ENCODE results near the gene CSE1L.

The CSE1L gene

DNA sequence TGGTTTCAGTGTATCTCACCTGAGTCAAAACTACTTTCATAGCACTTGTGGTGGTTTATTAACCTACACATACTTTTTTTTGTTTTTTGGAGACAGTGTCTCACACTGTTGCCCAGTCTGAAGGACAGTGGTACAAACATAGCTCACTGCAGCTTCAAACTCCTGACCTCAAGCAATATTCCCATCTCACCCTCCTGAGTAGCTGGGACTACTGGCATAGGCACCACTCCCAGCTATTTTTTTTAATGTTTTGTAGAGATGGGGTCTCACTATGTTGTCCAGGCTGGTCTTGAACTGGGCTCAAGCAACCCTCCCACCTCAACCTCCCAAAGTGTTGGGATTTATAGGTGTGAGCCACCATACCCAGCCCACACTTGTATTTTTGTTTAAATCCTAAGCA lies 92.3 kb downstream of the CSE1L start:
- no peak for DNase-seq (ENCODE audit: extremely low spot score)
- CTCF ChIA-PET: no interaction called here
- TF ChIP-seq, protein P1, sequence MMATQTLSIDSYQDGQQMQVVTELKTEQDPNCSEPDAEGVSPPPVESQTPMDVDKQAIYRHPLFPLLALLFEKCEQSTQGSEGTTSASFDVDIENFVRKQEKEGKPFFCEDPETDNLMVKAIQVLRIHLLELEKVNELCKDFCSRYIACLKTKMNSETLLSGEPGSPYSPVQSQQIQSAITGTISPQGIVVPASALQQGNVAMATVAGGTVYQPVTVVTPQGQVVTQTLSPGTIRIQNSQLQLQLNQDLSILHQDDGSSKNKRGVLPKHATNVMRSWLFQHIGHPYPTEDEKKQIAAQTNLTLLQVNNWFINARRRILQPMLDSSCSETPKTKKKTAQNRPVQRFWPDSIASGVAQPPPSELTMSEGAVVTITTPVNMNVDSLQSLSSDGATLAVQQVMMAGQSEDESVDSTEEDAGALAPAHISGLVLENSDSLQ (IDR thresholded peaks at IDR 0.05): no peak
- no peak for TF ChIP-seq FOXM1 (IDR thresholded peaks at IDR 0.05; ENCODE audit: borderline replicate concordance)
- TF ChIP-seq FOXK2 (IDR thresholded peaks at IDR 0.05): no peak
- TF ChIP-seq ARNT (IDR thresholded peaks at IDR 0.05): no peak
- TF ChIP-seq LEF1 (IDR thresholded peaks at IDR 0.05; ENCODE audit: borderline replicate concordance): no peak
- no peak for TF ChIP-seq SP1 (IDR thresholded peaks at IDR 0.05)
- no peak for TF ChIP-seq TARDBP (IDR thresholded peaks at IDR 0.05)
- no peak for TF ChIP-seq ELF4 (IDR thresholded peaks at IDR 0.05)
- POLR2A ChIA-PET: interaction anchor here (0.5 kb wide), 1 partner anchor 41 kb away, joined by 3 read pairs; no protein-coding TSS in a partner anchor

DNA sequence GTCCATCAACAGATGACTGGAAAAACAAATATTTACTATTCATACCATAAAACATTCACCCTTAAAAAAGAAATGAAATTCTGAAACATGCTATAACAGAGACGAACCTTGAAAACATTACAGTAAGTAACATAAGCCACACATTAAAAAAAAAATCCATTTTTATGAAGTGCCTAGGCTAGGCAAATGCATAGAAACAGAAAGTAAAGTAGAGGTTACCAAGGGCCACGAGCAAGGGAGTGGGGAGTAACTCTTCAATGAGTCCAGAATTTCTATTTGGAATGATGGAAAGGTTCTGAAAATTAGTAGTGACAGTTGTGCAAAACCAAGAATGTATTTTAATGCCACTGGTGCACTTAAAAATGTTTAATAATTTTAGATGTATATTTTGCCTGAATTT lies 94.3 kb downstream of the CSE1L start:
- TF ChIP-seq LEF1 (IDR thresholded peaks at IDR 0.05; ENCODE audit: borderline replicate concordance) (no peak), SP1 (IDR thresholded peaks at IDR 0.05) (no peak), FOXK2 (IDR thresholded peaks at IDR 0.05) (no peak), ARNT (IDR thresholded peaks at IDR 0.05) (no peak), HDGF (IDR thresholded peaks at IDR 0.05; ENCODE audit: borderline replicate concordance) (no peak), L3MBTL2 (conservative IDR thresholded peaks at IDR 0.05) (no peak)
- no peak for DNase-seq (ENCODE audit: extremely low spot score)
- CTCF ChIA-PET: no interaction called here
- POLR2A ChIA-PET: no interaction called here

DNA sequence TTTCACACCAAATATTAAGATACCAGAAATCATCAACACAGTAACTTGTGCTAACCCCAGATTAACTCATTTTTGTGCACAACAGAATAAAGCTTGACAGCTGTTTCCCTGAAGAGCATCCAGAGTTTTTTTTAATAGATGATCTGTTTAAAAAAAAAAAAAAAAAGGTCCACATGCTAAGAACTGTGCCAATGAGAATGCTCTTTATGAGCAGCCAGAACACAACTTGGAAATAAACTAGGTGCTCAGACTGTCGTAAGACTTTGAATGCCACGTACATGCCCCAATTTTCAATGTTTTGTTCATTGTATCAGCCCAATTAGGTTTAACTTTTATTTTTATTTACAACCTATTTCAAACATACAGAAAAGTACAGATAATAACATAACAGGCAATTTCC lies 94.7 kb downstream of the CSE1L start:
- TF ChIP-seq FOXM1 (IDR thresholded peaks at IDR 0.05; ENCODE audit: borderline replicate concordance): no peak
- TF ChIP-seq SUZ12 (IDR thresholded peaks at IDR 0.05): no peak
- no peak for TF ChIP-seq ELF4 (IDR thresholded peaks at IDR 0.05)
- TF ChIP-seq BHLHE40 (IDR thresholded peaks at IDR 0.05; ENCODE audit: borderline replicate concordance): no peak
- no peak for TF ChIP-seq FOXK2 (IDR thresholded peaks at IDR 0.05)
- no peak for TF ChIP-seq FOXA1 (IDR thresholded peaks at IDR 0.05)
- TF ChIP-seq SP1 (IDR thresholded peaks at IDR 0.05): no peak
- TF ChIP-seq LEF1 (IDR thresholded peaks at IDR 0.05; ENCODE audit: borderline replicate concordance): no peak
- POLR2A ChIA-PET: no interaction called here
- CTCF ChIA-PET: no interaction called here
- no peak for DNase-seq (ENCODE audit: extremely low spot score)

All from HEK293T (cell line).